ENCODE measurements around the gene C6orf118. TPM values are rescaled to one million over a fixed set of nuclear protein-coding genes. Genes with fewer than 3 reads are reported as not detected.

Gene C6orf118
- total RNA-seq, 1 experiment from 2014 or later = not detected

- no peak for TF ChIP-seq CTCF (conservative IDR thresholded peaks at IDR 0.05)
- H3K4me1 ChIP-seq (ENCODE audit: insufficient read depth, low read length) = no peaks in the 10 kb centered on the region
- peaks cover 2% of the 10 kb centered on the region for H3K27me3 Mint-ChIP-seq (ENCODE audit: low read depth)
- H2AFZ ChIP-seq (ENCODE audit: low read length) = no peak overlapping the region
- no peak overlapping the region for H4K91ac ChIP-seq (ENCODE audit: insufficient read length, low read depth, low read length)
- H3K9ac ChIP-seq (ENCODE audit: extremely low read depth, insufficient read length, low read length) = no peak overlapping the region
- no peaks in the 10 kb centered on the region for H3K9me3 ChIP-seq (ENCODE audit: control insufficient read depth, low read depth, low read length)
- H4K20me1 ChIP-seq (ENCODE audit: control insufficient read depth, insufficient read depth, insufficient read length) = no peaks in the 10 kb centered on the region
- H3K23ac ChIP-seq (ENCODE audit: insufficient read length, low read depth, low read length) = no peak overlapping the region
- no CpG with 5 or more reads among the region's 38 CpGs for WGBS (ENCODE audit: extremely low coverage, insufficient read length, low lambda C conversion rate)
- H3K79me2 ChIP-seq (ENCODE audit: insufficient read depth, low read length) = no peaks in the 10 kb centered on the region
- no peak overlapping the region for H3T11ph ChIP-seq (ENCODE audit: low read length)
- 0 out of 4 replicates have a peak, but pooled peaks cover 0 to 7% of the 10 kb centered on the region in 2 experiments for H3K4me1 Mint-ChIP-seq
- no peak overlapping the region for H2BK12ac ChIP-seq (ENCODE audit: insufficient read length, low read depth, low read length)
- H3K56ac ChIP-seq (ENCODE audit: insufficient read length, low read depth, low read length) = no peak overlapping the region
- H3K18ac ChIP-seq (ENCODE audit: insufficient read length, low read depth, low read length) = no peak overlapping the region
- H3K79me1 ChIP-seq (ENCODE audit: insufficient read depth, low read depth, low read length, poor library complexity, severe bottlenecking) = no peaks in the 10 kb centered on the region
- H3K14ac ChIP-seq (ENCODE audit: insufficient read depth, low read length) = no peak overlapping the region
- no peak overlapping the region for H2BK15ac ChIP-seq (ENCODE audit: low read depth, low read length)
- H2BK20ac ChIP-seq (ENCODE audit: low read depth, low read length, poor library complexity, severe bottlenecking) = no peak overlapping the region
- H3K27me3 ChIP-seq (ENCODE audit: insufficient read depth, low read length) = no peaks in the 10 kb centered on the region
- H2BK5ac ChIP-seq (ENCODE audit: insufficient read length, low read length) = no peak overlapping the region
- H4K5ac ChIP-seq (ENCODE audit: insufficient read length, low read depth, low read length) = no peak overlapping the region
- H2AK5ac ChIP-seq (ENCODE audit: insufficient read length, low read length) = no peak overlapping the region
- no peak overlapping the region for H4K8ac ChIP-seq (replicated peaks; ENCODE audit: insufficient read length, low read depth, low read length)
- H3K36me3 Mint-ChIP-seq (ENCODE audit: insufficient read depth in 1 of 3, low read depth in 3 of 3) = no peaks in the 10 kb centered on the region
- H3K23me2 ChIP-seq (ENCODE audit: insufficient read length, low read depth, low read length, poor library complexity, severe bottlenecking) = no peaks in the 10 kb centered on the region
- H3K27ac Mint-ChIP-seq = no peak overlapping the region; a peak in 1 of 7 replicates
- no peak overlapping the region for H2BK120ac ChIP-seq (ENCODE audit: low read depth, low read length, poor library complexity, severe bottlenecking)
- H3K4me3 Mint-ChIP-seq = no peak overlapping the region
- H3K4ac ChIP-seq (ENCODE audit: low read depth, low read length) = no peak overlapping the region
- H3K4me2 ChIP-seq (ENCODE audit: insufficient read depth, insufficient read length, low read length) = no peak overlapping the region
- DNase-seq = no peak
- H3K27ac ChIP-seq (ENCODE audit: insufficient read length, low read depth, low read length) = no peak overlapping the region
- H3K9me3 Mint-ChIP-seq = no peaks in the 10 kb centered on the region
These were observed 7.8 kb downstream of the C6orf118 start for GRCh38 chr6:165301372-165302246.

Measured in H9 (cell line).